SK-N-MC (cell line): Measurements from ENCODE around the gene CGB2.
"Not testable (repeated sequence)": the region's sequence is repeated elsewhere in the genome, so short reads cannot be mapped to it uniquely, and the experiment has no call there.

Experiments
- DNase-seq: peaks from one replicate; pipeline ENCODE4 v3.0.0-alpha.2; 2011; ENCODE audit warnings: low read depth, low spot score
- H3K27ac ChIP-seq: fragments of 200-600 bp; sonication (generic); 2 replicates; pipeline ENCODE4 v1.5.1; 2016; ENCODE audit warnings: mixed run types
- H3K36me3 ChIP-seq: fragments of 200-600 bp; sonication (generic); 2 replicates; pipeline ENCODE4 v1.6.1; 2017; ENCODE audit warnings: antibody characterized with exemption, low read length, mixed read lengths; ENCODE audit not compliant: insufficient read depth
- H3K4me3 ChIP-seq: fragments of 200-600 bp; sonication (generic); 2 replicates; pipeline ENCODE4 v1.5.1; 2016
- H3K9ac ChIP-seq: fragments of 200-600 bp; sonication (generic); 2 replicates; pipeline ENCODE4 v1.8.0; 2017; ENCODE audit warnings: mixed run types, mixed read lengths; ENCODE audit not compliant: insufficient read length
- H3K9me3 ChIP-seq: fragments of 200-600 bp; sonication (generic); 2 replicates; pipeline ENCODE4 v1.6.1; 2017; ENCODE audit warnings: low read depth, mild to moderate bottlenecking, antibody characterized with exemption, low read length, moderate library complexity, mixed read lengths
- EZH2 ChIP-seq: fragments of 200-600 bp; sonication (generic); IDR thresholded peaks from one replicate; pipeline ENCODE4 v1.6.1; 2017; ENCODE audit warnings: antibody characterized with exemption
- FOXP2 ChIP-seq: optimal IDR thresholded peaks from 2 replicates; pipeline ENCODE3; 2011; ENCODE audit warnings: mild to moderate bottlenecking, moderate library complexity; ENCODE audit not compliant: insufficient read depth; ENCODE audit errors: extremely low read length, control extremely low read depth
- POLR2AphosphoS5 ChIP-seq: IDR thresholded peaks from 2 replicates; pipeline ENCODE4 v1.6.1; 2012; ENCODE audit warnings: mild to moderate bottlenecking, low read depth, low read length, borderline replicate concordance

The CGB2 gene

GRCh38 chr19:49070416-49070815 is 38.7 kb downstream of the CGB2 start:
- H3K4me3 ChIP-seq: no peak overlapping the region
- no peak overlapping the region for H3K9ac ChIP-seq
- no peaks in the 10 kb centered on the region for H3K36me3 ChIP-seq
- no peak for TF ChIP-seq POLR2AphosphoS5
- TF ChIP-seq FOXP2: no peak
- no peak for TF ChIP-seq EZH2
- DNase-seq: no peak
- H3K27ac ChIP-seq: no peak overlapping the region
- H3K9me3 ChIP-seq: no peaks in the 10 kb centered on the region

GRCh38 chr19:49071860-49072547 is 40.3 kb downstream of the CGB2 start:
- H3K4me3 ChIP-seq: peak overlapping the region; percentile 80
- H3K27ac ChIP-seq: no peak overlapping the region
- no peak for DNase-seq
- no peaks in the 10 kb centered on the region for H3K36me3 ChIP-seq
- no peak overlapping the region for H3K9ac ChIP-seq
- no peaks in the 10 kb centered on the region for H3K9me3 ChIP-seq
- TF ChIP-seq FOXP2 (no peak), POLR2AphosphoS5 (peak; percentile 70; the same call in 1 of the 2 replicates)

- no peak for DNase-seq
- Histone ChIP-seq H3K27ac (no peak overlapping the region), H3K4me3 (peak overlapping the region; percentile 66; the same call in 1 of the 2 replicates)
These were observed 42.1 kb downstream of the CGB2 start for GRCh38 chr19:49073514-49074378.

GRCh38 chr19:49074869-49075268 is 43.2 kb downstream of the CGB2 start:
- H3K4me3 ChIP-seq, H3K9ac ChIP-seq, H3K36me3 ChIP-seq, H3K27ac ChIP-seq, H3K9me3 ChIP-seq, DNase-seq: not testable (repeated sequence)

More at GRCh38 chr19:49073514-49074378, 42.1 kb downstream of the CGB2 start:
- TF ChIP-seq POLR2AphosphoS5 (no peak), EZH2 (no peak), FOXP2 (no peak)
- H3K36me3 ChIP-seq: no peaks in the 10 kb centered on the region
- no peaks in the 10 kb centered on the region for H3K9me3 ChIP-seq
- H3K9ac ChIP-seq: no peak overlapping the region

- no peak overlapping the region for H3K4me3 ChIP-seq
- TF ChIP-seq POLR2AphosphoS5 (no peak), FOXP2 (no peak), EZH2 (no peak)
These were observed 48.7 kb downstream of the CGB2 start for GRCh38 chr19:49080392-49080791.

GRCh38 chr19:49081273-49081672 is 49.6 kb downstream of the CGB2 start:
- TF ChIP-seq POLR2AphosphoS5 (no peak), FOXP2 (no peak), EZH2 (no peak)
- Histone ChIP-seq H3K36me3 (peaks cover 5% of the 10 kb centered on the region), H3K27ac (no peak overlapping the region), H3K9me3 (no peaks in the 10 kb centered on the region), H3K9ac (no peak overlapping the region), H3K4me3 (no peak overlapping the region)
- no peak for DNase-seq

More at GRCh38 chr19:49080392-49080791, 48.7 kb downstream of the CGB2 start:
- no peak overlapping the region for H3K27ac ChIP-seq
- no peak for DNase-seq
- H3K9me3 ChIP-seq: no peaks in the 10 kb centered on the region
- no peak overlapping the region for H3K9ac ChIP-seq
- no peaks in the 10 kb centered on the region for H3K36me3 ChIP-seq
